DND-41 (cell line): Measurements from ENCODE around the gene PTPRE.

Experiments
- EZH2 ChIP-seq: IDR thresholded peaks from 3 replicates; pipeline ENCODE4 v1.6.1; 2012; ENCODE audit warnings: borderline replicate concordance, low read depth, mild to moderate bottlenecking, moderate library complexity, low read length, inconsistent platforms; ENCODE audit not compliant: severe bottlenecking
- TF ChIP-seq, protein P1 (sequence below): IDR thresholded peaks from 2 replicates; pipeline ENCODE4 v1.5.1; 2012; ENCODE audit warnings: borderline replicate concordance, low read length, moderate library complexity, mild to moderate bottlenecking; ENCODE audit not compliant: poor library complexity, severe bottlenecking; ENCODE audit errors: extremely low read depth

DNA sequence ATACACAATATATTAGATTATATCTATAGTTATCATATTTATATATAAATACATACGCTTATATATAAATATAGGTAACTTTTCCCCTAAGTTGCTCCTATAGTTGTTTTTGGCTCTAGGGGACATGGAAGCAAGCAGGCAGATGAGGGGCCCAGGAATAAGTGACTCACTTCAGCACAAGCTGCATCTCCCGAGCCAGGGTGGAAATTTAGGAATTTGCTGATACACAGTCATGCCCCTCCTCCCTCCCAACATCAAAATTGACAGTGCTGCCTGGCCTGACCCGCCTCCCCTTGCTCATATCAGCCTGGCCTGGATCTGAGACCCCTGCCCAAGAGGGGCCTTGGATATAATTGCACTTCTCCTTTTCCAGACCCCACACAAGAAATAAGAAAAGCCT lies 185.6 kb downstream of the PTPRE start:
- TF ChIP-seq, protein P1, sequence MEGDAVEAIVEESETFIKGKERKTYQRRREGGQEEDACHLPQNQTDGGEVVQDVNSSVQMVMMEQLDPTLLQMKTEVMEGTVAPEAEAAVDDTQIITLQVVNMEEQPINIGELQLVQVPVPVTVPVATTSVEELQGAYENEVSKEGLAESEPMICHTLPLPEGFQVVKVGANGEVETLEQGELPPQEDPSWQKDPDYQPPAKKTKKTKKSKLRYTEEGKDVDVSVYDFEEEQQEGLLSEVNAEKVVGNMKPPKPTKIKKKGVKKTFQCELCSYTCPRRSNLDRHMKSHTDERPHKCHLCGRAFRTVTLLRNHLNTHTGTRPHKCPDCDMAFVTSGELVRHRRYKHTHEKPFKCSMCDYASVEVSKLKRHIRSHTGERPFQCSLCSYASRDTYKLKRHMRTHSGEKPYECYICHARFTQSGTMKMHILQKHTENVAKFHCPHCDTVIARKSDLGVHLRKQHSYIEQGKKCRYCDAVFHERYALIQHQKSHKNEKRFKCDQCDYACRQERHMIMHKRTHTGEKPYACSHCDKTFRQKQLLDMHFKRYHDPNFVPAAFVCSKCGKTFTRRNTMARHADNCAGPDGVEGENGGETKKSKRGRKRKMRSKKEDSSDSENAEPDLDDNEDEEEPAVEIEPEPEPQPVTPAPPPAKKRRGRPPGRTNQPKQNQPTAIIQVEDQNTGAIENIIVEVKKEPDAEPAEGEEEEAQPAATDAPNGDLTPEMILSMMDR = no peak
- TF ChIP-seq EZH2 = no peak
